GM18526 (cell line): ENCODE measurements around the gene SLC2A11.
A peak's percentile ranks its signal among the peaks of the same experiment; 100 is the strongest.

Experiments used
- POLR2A ChIP-seq: IDR thresholded peaks from 3 replicates; pipeline ENCODE4 v1.6.1; 2011; ENCODE audit not compliant: insufficient read length; ENCODE audit errors: extremely low read depth

Gene SLC2A11

GRCh38 chr22:23906641-23907040 lies 49.0 kb downstream of the SLC2A11 start:
- TF ChIP-seq POLR2A: no peak

- no peak for TF ChIP-seq POLR2A
Observed at GRCh38 chr22:23908587-23909205, 51.0 kb downstream of the SLC2A11 start.

- TF ChIP-seq POLR2A: no peak
Observed at GRCh38 chr22:23909296-23909898, 51.7 kb downstream of the SLC2A11 start.

- no peak for TF ChIP-seq POLR2A
Observed at GRCh38 chr22:23910496-23911190, 53.0 kb downstream of the SLC2A11 start.

- TF ChIP-seq POLR2A: no peak
Observed at GRCh38 chr22:23911318-23911980, 53.8 kb downstream of the SLC2A11 start.

GRCh38 chr22:23912293-23912903 lies 54.7 kb downstream of the SLC2A11 start:
- TF ChIP-seq POLR2A: no peak

- no peak for TF ChIP-seq POLR2A
Observed at GRCh38 chr22:23913306-23913660, 55.6 kb downstream of the SLC2A11 start.

- peak; percentile 96 for TF ChIP-seq POLR2A
Observed at GRCh38 chr22:23913661-23914353, 56.1 kb downstream of the SLC2A11 start.

- no peak for TF ChIP-seq POLR2A
Observed at GRCh38 chr22:23915290-23915689, 57.6 kb downstream of the SLC2A11 start.

GRCh38 chr22:23922921-23923320 lies 65.2 kb downstream of the SLC2A11 start:
- no peak for TF ChIP-seq POLR2A

- no peak for TF ChIP-seq POLR2A
Observed at GRCh38 chr22:23925020-23925606, 67.4 kb downstream of the SLC2A11 start.

GRCh38 chr22:23926561-23926960 lies 68.9 kb downstream of the SLC2A11 start:
- no peak for TF ChIP-seq POLR2A
